Transverse colon (tissue), 4 donors: ENCODE results near the gene POMGNT2.

Source experiments
- CTCF ChIP-seq, 5 experiments: fragments of 200-600 bp in 3 of 5; fragments of 450-650 bp in 2 of 5; sonication (generic) in 3 of 5; IDR thresholded peaks; 1 replicate in 2 of 5; 2 replicates in 3 of 5; pipeline ENCODE4 v1.5.1; 2016 to 2017; ENCODE audit warnings: antibody characterized with exemption in 5 of 5, inconsistent platforms in 3 of 5, mild to moderate bottlenecking in 2 of 5, moderate library complexity in 1 of 5
- EP300 ChIP-seq: sonication (generic); formaldehyde crosslinking; IDR thresholded peaks from one replicate; pipeline ENCODE4 v1.6.1; 2017; ENCODE audit warnings: antibody characterized with exemption, low read depth
- POLR2A ChIP-seq: fragments of 450-650 bp; IDR thresholded peaks from one replicate; pipeline ENCODE4 v1.6.1; 2016; ENCODE audit warnings: antibody characterized with exemption, mild to moderate bottlenecking, moderate library complexity
- POLR2AphosphoS5 ChIP-seq, 3 donors: sonication (generic); formaldehyde crosslinking; IDR thresholded peaks; one replicate each; pipeline ENCODE4 v1.6.1; 2016; ENCODE audit warnings: antibody characterized with exemption in 3 of 3

GRCh38 chr3:43102773-43103480 lies 3.0 kb downstream of the POMGNT2 start:
- no peak for TF ChIP-seq CTCF (IDR thresholded peaks at IDR 0.05)
- TF ChIP-seq POLR2A: no peak
- no peak for TF ChIP-seq EP300
- no peak for TF ChIP-seq POLR2AphosphoS5 (IDR thresholded peaks at IDR 0.05)
